Epithelial cell of umbilical artery (primary cell): Measurements from ENCODE around the gene HTRA1. TPM values are rescaled to one million over a fixed set of nuclear protein-coding genes. Genes with fewer than 3 reads are reported as not detected.

Source experiments
- total RNA-seq: library from RNA; depleted of rRNA; stranded (reverse); fragments of >200 nt; gene quantifications from 2 replicates; pipeline ENCODE4 v1.2.3, GENCODE V29; 2014

The HTRA1 gene
- total RNA-seq: 31.6 and 93.9 TPM in 2 replicates

GRCh38 chr10:122461367-122461728 is at the start of gene HTRA1:
HTRA1 (plus strand) TSS chr10:122461553; CDS start chr10:122461653, 100 bp downstream.

GRCh38 chr10:122454603-122455080 is 6.7 kb upstream of the HTRA1 start, which contains the start of gene ARMS2:
ARMS2 (plus strand) TSS chr10:122454653; CDS start chr10:122454728, 75 bp downstream.

GRCh38 chr10:122560279-122560804 is 99.0 kb downstream of the HTRA1 start, which contains the start of gene DMBT1:
DMBT1 (plus strand) TSS chr10:122560754; CDS start chr10:122560771, 17 bp downstream.

Other genes starting within 250 kb of the HTRA1 start
- not detected in 2 replicates for gene BTBD16, start 190.3 kb upstream of the HTRA1 start, total RNA-seq
- gene PLEKHA1, start 86.8 kb upstream of the HTRA1 start, total RNA-seq: 24.0 and 34.0 TPM in 2 replicates
- gene ARMS2, start 6.9 kb upstream of the HTRA1 start, total RNA-seq: 0.65 TPM in 1 of 2 replicates, not detected in the other
- under 0.01 TPM in 1 of 2 replicates, not detected in the other for gene DMBT1, start 99.2 kb downstream of the HTRA1 start, total RNA-seq
- gene C10orf120, start 238.3 kb downstream of the HTRA1 start, total RNA-seq: not detected in 2 replicates